GM19438 (cell line): ENCODE results near the gene PITPNC1.
"Not testable (repeated sequence)": the region's sequence is repeated elsewhere in the genome, so short reads cannot be mapped to it uniquely, and the experiment has no call there.

Experiments used
- ATAC-seq: cut with Tn5 transposase; IDR thresholded peaks from one replicate; pipeline ENCODE4 v1.9.1; 2021; ENCODE audit warnings: low read depth; ENCODE audit not compliant: unreplicated experiment

Gene PITPNC1

GRCh38 chr17:67605256-67605912, 228.3 kb downstream of the PITPNC1 start:
- no peak for ATAC-seq

- no peak for ATAC-seq
These were observed 229.4 kb downstream of the PITPNC1 start for GRCh38 chr17:67606471-67606870.

DNA sequence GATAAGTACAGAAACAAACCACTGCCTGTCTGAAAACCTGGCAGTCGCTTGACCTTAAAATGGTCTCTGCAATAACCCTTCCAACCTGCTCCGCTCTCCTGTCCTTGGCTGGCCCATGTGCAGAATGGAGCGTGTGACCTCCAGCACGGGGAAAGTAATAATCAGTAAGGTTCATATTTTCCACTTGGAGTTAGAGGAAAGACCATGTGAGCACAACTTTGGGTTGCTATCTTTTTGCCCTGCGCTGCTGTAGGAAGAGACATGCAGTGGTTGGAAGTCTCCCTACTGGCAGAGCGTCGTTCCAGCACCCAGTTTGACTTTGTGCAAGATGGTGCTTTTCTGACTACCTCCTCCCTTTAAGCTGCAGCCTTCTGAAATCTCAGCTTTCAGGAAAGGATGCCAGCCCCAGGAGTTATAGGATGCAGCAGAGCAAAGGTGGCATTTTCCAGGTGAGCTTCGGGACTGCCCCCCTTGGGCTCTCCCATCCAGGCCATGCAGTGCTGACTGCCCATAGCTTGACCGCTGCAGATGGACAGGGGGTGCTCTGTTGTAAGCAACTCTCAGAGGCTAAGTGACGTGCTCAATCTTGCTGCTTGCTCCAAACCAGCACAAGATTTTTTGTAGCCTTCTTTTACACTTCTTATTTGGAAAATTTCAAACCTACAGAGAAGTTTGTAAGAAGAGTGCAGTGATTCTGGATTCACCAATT, 230.0 kb downstream of the PITPNC1 start:
- no peak for ATAC-seq

GRCh38 chr17:67610061-67610460, 233.0 kb downstream of the PITPNC1 start:
- no peak for ATAC-seq

GRCh38 chr17:67613961-67614360, 236.9 kb downstream of the PITPNC1 start:
- no peak for ATAC-seq

DNA sequence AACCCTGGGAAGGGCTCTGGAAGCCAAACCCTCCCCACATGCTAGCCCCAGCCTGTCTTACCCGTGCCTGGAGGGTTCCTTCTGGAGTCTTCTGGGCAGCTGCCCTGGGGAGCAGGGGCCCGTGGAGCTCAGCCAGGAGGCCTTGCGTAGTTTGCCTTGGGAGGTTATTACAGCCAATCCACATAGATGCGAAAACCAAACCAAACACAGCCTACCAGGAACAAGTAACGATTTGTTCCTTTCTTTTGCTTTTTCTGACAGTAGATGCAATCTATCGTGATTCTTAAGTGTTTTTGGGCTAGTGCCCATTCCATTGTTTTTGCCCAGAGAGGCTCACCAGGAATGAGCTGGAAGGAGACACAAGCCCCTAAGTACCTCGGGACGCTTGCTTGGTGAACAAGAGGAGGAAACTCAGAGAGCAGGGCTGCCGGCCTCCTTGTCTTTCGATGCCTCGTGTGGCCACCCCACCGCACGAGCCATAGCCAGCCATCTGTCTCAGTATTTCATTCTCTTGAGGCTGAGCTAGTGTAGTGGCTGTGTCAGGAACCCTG, 238.0 kb downstream of the PITPNC1 start:
- no peak for ATAC-seq

DNA sequence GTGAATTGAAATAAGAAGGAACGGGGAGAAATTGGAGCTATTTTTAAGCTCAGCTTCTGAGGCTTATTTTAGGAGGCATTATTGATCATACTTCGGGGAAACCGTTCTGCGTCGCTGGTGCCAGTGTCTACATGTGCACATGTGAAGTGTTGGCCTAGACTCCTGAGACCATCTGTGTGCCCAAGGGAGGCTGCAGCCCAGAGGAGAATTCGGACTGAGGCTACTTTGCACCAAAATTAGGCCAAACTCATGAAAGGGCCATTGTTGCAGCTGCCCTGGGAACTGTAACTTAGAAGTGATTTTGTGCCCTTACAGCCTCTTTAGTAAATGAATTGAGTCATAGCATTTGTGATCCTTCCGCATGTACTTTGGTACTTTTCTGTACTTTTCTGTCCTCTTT, 238.7 kb downstream of the PITPNC1 start:
- no peak for ATAC-seq

DNA sequence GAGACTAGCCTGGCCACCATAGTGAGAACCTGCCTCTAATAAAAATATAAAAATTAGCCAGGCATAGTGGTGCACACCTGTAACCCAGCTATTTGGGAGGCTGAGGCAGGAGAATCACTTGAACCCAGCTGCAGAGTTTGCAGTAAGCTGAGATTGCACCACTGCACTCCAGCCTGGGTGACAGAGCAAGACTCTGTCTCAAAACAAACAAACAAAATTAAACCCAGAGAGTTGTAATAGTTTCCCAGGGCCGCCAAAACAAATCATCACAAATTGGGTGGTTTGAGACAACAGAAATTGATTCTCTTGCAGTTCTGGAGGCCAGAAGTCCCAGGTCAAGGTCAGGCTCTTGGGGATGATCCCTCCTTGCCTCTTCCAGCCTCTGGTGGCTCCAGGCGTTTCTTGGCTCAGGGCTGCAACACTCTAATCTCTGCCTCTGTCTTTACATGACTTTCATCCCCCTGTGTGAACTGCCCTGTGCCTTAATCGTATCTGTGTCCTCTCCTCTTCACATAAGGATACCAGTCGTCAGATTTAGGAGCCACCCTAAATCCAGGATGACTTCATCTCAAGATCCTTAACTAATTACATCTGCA, 240.3 kb downstream of the PITPNC1 start:
- ATAC-seq: no peak

DNA sequence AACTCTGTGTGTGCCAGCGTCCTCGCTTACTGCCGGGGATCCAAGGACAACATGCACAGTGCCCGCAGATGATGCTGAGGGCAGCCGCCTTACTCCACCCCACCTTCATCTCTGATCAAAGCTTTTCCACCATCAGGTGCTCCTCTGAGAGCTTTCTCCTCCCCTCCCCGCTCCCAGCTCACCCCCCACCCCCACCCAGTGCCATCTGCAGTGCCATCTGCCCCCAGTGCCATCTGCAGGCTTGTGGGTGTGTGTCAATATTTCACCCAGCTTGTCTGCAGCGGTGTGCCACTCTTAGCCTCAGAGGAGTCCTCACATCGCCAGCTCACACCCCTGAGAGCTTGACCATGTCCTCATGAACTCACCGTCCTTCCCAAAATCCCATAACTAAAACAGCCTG, 242.5 kb downstream of the PITPNC1 start:
- ATAC-seq: no peak

DNA sequence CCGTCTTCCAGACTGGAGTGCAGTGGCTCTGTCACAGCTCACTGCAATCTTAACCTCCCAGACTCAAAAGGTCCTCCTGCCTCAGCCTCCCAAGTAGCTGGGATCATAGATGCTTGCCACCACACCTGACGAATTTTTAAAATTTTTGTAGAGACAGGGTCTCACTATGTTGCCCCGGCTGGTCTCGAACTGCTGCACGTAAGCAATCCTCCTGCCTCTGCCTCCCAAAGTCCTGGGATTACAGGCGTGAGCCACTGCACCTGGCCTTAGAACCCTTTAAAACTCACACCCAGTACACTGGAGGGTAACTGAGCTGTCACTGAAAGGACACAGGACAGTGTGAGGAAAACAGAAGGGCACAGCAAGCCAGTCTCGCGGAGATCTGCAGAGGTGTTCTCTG, 243.0 kb downstream of the PITPNC1 start:
- no peak for ATAC-seq

DNA sequence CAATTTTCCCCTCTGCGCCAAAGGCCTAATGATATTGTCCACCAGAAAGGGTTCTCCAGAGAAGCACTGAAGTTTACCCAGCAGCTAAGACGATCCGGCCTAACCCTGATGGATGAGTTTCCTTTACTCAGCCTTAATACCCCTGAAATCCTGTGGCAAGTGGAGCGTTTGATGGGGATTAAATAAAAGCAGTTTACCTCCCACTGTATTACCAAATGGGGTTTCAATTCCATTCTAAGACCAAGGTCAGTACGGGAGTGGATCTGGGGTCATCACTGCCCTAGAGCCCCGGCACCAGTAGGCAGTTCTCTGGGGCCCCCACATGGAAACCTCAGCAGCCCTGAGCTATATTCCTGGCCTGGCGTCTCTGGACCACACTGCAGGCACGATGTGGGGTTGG, 243.6 kb downstream of the PITPNC1 start:
- no peak for ATAC-seq

- ATAC-seq: no peak
These were observed 246.7 kb downstream of the PITPNC1 start for GRCh38 chr17:67623767-67624166.

DNA sequence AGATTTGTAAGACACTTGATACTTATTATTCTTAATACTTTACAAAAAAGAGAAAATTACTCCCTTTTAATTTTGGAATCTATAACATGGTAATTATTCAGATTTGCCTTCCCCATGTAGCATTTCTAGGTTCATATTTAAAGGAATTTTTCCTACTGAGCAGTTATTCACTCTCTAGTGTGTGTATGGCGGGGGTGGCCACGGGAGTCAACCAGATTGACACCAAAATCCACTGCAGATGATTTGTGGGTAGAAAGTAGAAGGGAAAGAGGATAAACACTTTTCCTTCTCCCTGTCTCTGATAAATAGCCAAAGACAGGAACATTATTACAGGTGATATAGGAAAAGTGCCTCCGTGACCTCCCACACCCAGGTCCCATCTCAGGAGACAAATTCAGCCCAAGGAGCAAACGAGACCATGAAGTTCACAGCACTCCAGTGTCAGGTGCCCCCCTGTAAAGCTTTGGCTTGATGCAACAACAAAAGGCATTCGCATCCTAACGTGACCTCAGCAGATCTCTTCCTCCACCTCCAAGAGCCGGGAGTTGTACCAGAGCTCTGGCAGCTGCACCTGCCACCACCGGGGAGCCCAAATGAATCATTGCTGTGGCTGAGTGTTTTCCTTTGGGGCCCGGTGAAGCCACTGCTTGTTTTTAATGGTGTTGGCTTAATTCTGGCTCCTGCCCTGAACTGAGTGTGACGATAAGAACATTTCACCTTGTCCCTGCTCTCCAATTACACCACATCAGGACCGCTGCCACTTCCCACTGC, 248.0 kb downstream of the PITPNC1 start:
- no peak for ATAC-seq

DNA sequence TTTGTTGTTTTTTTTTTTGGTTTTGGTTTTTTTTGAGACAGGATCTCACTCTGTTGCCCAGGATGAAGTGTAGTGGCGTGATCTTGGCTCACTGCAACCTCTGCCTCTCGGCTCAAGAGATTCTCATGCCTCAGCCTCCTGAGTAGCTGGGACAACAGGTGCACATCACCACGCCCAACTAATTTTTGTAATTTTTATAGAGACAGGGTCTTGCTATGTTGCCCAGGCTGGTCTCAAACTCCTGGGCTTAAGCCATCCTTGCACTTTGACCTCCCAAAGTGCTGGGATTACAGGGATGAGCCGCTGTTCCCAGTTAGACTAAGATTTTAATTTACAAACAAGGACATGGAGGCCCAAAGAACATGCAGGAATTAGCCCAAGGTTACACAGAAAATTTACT, 248.9 kb downstream of the PITPNC1 start:
- no peak for ATAC-seq

DNA sequence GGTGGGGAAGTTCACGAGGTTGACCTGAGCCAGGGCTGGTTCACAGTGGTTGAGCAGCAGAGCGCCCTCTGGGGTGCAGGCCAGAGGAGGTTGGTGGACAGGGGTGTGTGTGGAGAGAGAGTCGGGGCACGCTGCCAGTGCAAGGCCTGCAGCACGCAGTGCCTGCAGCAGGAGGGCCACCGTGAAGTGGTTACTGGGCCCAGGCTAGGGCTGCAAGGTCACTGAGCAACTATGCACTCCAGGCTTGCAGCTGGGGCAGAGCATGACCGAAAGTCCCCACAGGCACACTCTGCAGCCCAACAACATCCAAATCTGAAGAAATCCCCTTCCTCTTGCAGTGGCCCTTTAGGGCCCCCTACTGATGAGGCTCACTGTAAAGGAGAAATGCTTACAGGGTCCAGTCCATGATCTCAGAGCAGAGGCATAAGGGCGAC, 251.5 kb downstream of the PITPNC1 start:
- no peak for ATAC-seq

- no peak for ATAC-seq
These were observed 252.9 kb downstream of the PITPNC1 start for GRCh38 chr17:67629971-67630320.

DNA sequence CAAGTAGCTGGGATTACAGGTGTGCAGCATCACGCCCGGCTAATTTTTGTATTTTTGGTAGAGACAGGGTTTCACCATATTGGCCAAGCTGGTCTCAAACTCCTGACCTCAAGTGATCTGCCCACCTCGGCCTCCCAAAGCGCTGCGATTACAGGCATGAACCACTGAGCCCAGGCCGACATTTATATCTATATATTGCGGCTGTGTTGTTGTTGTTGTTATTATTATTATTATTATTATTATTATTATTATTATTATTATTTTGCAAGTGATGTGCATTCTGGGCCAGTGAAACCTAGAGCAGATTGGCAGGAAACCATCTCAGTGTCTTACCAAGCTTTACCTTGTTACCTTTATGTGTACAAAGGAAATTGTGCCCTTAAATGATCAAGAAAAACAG, 253.8 kb downstream of the PITPNC1 start:
- ATAC-seq: not testable (repeated sequence)

- ATAC-seq: no peak
These were observed 255.1 kb downstream of the PITPNC1 start for GRCh38 chr17:67632141-67632540.

GRCh38 chr17:67633751-67634211, 256.7 kb downstream of the PITPNC1 start:
- no peak for ATAC-seq

GRCh38 chr17:67635681-67636080, 258.6 kb downstream of the PITPNC1 start:
- ATAC-seq: no peak

DNA sequence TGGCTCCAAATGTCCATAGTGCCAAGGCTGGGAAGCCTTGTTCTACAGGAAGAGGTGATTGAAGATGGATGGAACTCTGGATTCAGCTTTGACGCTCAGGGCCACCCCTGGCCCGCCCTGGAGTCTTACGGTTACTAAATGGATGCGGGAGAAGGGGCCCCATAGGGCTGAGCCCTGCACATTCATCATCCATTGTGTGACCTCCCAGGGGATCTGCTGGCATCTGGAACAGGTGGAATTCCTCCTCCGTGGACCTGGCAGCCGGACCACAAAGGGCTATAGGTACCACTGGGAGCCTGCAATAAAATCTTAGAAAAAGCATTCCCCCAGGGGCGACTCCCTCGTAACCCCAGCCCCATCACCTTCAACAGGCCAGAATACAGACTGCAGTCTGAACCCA, 259.2 kb downstream of the PITPNC1 start:
- ATAC-seq: no peak
